K562 (cell line): Measurements from ENCODE around the gene CNKSR1. TPM values are rescaled to one million over a fixed set of nuclear protein-coding genes. Genes with fewer than 3 reads are reported as not detected.

Experiments used
- IRF1 ChIP-seq: sonication (generic); formaldehyde crosslinking; IDR thresholded peaks from 2 replicates; pipeline ENCODE4 v1.8.0; 2022; ENCODE audit warnings: missing genetic modification reagents, mild to moderate bottlenecking, borderline replicate concordance
- NBN ChIP-seq: fragments of 450-650 bp; IDR thresholded peaks from 2 replicates; pipeline ENCODE4 v1.6.1; 2016; ENCODE audit warnings: low read depth, mild to moderate bottlenecking
- NCOA1 ChIP-seq: fragments of 450-650 bp; IDR thresholded peaks from 2 replicates; pipeline ENCODE4 v1.6.1; 2016; ENCODE audit warnings: low read depth
- NR2C1 ChIP-seq, 2 experiments: fragments of 450-650 bp; IDR thresholded peaks; 2 replicates each; pipeline ENCODE4 v1.6.1; 2017; ENCODE audit warnings: mild to moderate bottlenecking in 2 of 2, antibody characterized with exemption in 1 of 2, inconsistent platforms in 1 of 2, missing compliant biosample characterization in 1 of 2, missing genetic modification characterization in 1 of 2
- SAFB ChIP-seq: fragments of 200-400 bp; formaldehyde crosslinking; IDR thresholded peaks from 2 replicates; pipeline ENCODE4 v1.6.1; 2017; ENCODE audit warnings: low read depth, low read length, borderline replicate concordance
- SETDB1 ChIP-seq: IDR thresholded peaks from one replicate; pipeline ENCODE4 v1.6.1; 2012; ENCODE audit warnings: low read length, control low read depth, inconsistent platforms
- SIX5 ChIP-seq, 2 experiments: IDR thresholded peaks; 2 replicates each; pipeline ENCODE4 v1.6.1; 2011; ENCODE audit warnings: low read length in 2 of 2, borderline replicate concordance in 1 of 2, low read depth in 1 of 2, mild to moderate bottlenecking in 1 of 2, moderate library complexity in 1 of 2; ENCODE audit not compliant: insufficient read depth in 1 of 2
- SMARCB1 ChIP-seq: IDR thresholded peaks from 2 replicates; pipeline ENCODE4 v1.6.1; 2011; ENCODE audit warnings: improper control_type of control experiment, low read depth; ENCODE audit not compliant: insufficient read length
- STAT5B ChIP-seq: fragments of 250-450 bp; sonication (Bioruptor Pico); IDR thresholded peaks from 2 replicates; pipeline ENCODE4 v1.8.0; 2021; ENCODE audit warnings: mild to moderate bottlenecking, inconsistent platforms
- TAF15 ChIP-seq: fragments of 200-400 bp; formaldehyde crosslinking; IDR thresholded peaks from 2 replicates; pipeline ENCODE4 v1.6.1; 2017; ENCODE audit warnings: mild to moderate bottlenecking, low read depth, low read length, moderate library complexity
- XRCC3 ChIP-seq: fragments of 450-650 bp; IDR thresholded peaks from 2 replicates; pipeline ENCODE4 v1.6.1; 2017; ENCODE audit warnings: mild to moderate bottlenecking, moderate library complexity
- ZBTB43 ChIP-seq: sonication (generic); formaldehyde crosslinking; IDR thresholded peaks from 2 replicates; pipeline ENCODE4 v1.8.0; 2023; ENCODE audit warnings: mild to moderate bottlenecking, missing genetic modification reagents
- ZNF184 ChIP-seq: sonication (generic); formaldehyde crosslinking; IDR thresholded peaks from 2 replicates; pipeline ENCODE4 v1.5.0; 2020; ENCODE audit warnings: missing genetic modification reagents
- ZNF586 ChIP-seq: fragments of 450-650 bp; formaldehyde crosslinking; conservative IDR thresholded peaks from 2 replicates; pipeline ENCODE4 v1.4.0; 2020; ENCODE audit warnings: mild to moderate bottlenecking, moderate library complexity
- polyA plus RNA-seq, 8 experiments: library from polyadenylated mRNA; depleted of rRNA in 4 of 8; stranded (reverse) in 5 of 8; unstranded in 3 of 8; fragments of >200 nt; fragmentation: Nextera tagmentation in 2 of 8; fragmentation: Illumina TruSeq in 1 of 8; extraction: Ambion mirVana in 2 of 8; extraction: Trizol in 1 of 8; gene quantifications; 2 replicates each; pipeline versions ENCODE4 v1.2.1 to v1.2.3, GENCODE V29; 2011 to 2014; ENCODE audit warnings: inconsistent platforms in 1 of 8, missing spikeins in 1 of 8
- total RNA-seq, 7 experiments: library from RNA; depleted of rRNA in 6 of 7; stranded (reverse); fragments of >200 nt in 6 of 7; fragmentation: Illumina TruSeq in 2 of 7; extraction: Trizol in 2 of 7; gene quantifications; 2 replicates each; pipeline versions ENCODE4 v1.2.1 to v1.2.3, GENCODE V29; 2011 to 2021; ENCODE audit warnings: low replicate concordance in 1 of 7
- TF ChIP-seq, protein P1 (sequence below): sonication (generic); formaldehyde crosslinking; IDR thresholded peaks from 2 replicates; pipeline ENCODE4 v1.5.0; 2020; ENCODE audit warnings: missing genetic modification reagents
- TF ChIP-seq, protein P2 (sequence below): fragments of 450-650 bp; IDR thresholded peaks from 2 replicates; pipeline ENCODE4 v1.6.1; 2017; ENCODE audit warnings: antibody characterized with exemption, mild to moderate bottlenecking
- TF ChIP-seq, protein P3 (sequence below): fragments of 450-650 bp; formaldehyde crosslinking; IDR thresholded peaks from 2 replicates; pipeline ENCODE4 v1.4.0; 2020; ENCODE audit warnings: mild to moderate bottlenecking, moderate library complexity
- TF ChIP-seq, protein P4 (sequence below): fragments of 250-450 bp; sonication (Bioruptor Pico); IDR thresholded peaks from 2 replicates; pipeline ENCODE4 v1.8.0; 2022; ENCODE audit warnings: moderate library complexity, mild to moderate bottlenecking, inconsistent platforms

The CNKSR1 gene
- total and polyA plus RNA-seq, 9 of the 15 experiments (the other 6 are each of a cell fraction or from before 2014, with no cell fraction given): 0.03 to 2.8 (median 1.1) TPM

DNA sequence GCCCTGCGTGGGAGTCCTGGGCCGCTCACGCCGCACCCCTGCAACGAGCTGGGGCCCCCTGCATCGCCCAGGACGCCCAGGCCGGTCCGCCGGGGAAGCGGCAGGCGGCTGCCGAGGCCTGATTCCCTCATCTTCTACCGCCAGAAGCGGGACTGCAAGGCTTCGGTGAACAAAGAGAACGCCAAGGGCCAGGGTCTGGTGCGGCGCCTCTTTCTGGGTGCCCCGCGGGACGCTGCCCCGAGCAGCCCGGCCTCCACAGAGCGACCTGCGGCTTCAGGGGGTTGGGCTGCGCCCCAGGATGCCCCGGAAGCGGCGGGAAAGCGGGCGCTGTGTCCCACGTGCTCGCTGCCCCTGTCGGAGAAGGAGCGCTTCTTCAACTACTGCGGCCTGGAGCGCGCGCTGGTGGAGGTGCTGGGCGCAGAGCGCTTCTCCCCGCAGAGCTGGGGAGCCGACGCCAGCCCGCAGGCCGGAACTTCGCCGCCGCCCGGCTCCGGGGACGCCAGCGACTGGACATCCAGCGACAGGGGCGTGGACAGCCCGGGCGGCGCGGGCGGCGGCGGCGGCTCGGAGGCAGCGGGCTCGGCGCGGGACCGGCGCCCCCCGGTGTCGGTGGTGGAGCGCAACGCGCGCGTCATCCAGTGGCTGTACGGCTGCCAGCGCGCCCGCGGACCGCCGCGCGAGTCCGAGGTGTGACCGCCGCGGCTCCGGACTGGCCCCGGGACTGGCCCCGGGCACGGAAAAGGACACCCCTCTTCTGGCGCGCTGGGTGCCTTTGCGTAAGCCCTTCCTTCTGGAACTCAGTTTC lies 15.7 kb upstream of the CNKSR1 start (continued):
- no peak for TF ChIP-seq ZBTB43 (CRISPR knock-in tag)
- TF ChIP-seq, protein P1, sequence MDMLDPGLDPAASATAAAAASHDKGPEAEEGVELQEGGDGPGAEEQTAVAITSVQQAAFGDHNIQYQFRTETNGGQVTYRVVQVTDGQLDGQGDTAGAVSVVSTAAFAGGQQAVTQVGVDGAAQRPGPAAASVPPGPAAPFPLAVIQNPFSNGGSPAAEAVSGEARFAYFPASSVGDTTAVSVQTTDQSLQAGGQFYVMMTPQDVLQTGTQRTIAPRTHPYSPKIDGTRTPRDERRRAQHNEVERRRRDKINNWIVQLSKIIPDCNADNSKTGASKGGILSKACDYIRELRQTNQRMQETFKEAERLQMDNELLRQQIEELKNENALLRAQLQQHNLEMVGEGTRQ (CRISPR knock-in tag): peak; percentile 57
- no peak for TF ChIP-seq ZNF586 (CRISPR knock-in tag)
- TF ChIP-seq STAT5B: no peak
- TF ChIP-seq TAF15: no peak
- TF ChIP-seq IRF1: peak; percentile 64; the same call in 1 of the 2 replicates
- no peak for TF ChIP-seq SMARCB1
- TF ChIP-seq NCOA1: no peak
- no peak for TF ChIP-seq NR2C1 (IDR thresholded peaks at IDR 0.05)
- TF ChIP-seq NR2C1 (tag; IDR thresholded peaks at IDR 0.05): 0 out of 2 replicates have a peak, but pooled peaks have one; percentile 23
- TF ChIP-seq, protein P2, sequence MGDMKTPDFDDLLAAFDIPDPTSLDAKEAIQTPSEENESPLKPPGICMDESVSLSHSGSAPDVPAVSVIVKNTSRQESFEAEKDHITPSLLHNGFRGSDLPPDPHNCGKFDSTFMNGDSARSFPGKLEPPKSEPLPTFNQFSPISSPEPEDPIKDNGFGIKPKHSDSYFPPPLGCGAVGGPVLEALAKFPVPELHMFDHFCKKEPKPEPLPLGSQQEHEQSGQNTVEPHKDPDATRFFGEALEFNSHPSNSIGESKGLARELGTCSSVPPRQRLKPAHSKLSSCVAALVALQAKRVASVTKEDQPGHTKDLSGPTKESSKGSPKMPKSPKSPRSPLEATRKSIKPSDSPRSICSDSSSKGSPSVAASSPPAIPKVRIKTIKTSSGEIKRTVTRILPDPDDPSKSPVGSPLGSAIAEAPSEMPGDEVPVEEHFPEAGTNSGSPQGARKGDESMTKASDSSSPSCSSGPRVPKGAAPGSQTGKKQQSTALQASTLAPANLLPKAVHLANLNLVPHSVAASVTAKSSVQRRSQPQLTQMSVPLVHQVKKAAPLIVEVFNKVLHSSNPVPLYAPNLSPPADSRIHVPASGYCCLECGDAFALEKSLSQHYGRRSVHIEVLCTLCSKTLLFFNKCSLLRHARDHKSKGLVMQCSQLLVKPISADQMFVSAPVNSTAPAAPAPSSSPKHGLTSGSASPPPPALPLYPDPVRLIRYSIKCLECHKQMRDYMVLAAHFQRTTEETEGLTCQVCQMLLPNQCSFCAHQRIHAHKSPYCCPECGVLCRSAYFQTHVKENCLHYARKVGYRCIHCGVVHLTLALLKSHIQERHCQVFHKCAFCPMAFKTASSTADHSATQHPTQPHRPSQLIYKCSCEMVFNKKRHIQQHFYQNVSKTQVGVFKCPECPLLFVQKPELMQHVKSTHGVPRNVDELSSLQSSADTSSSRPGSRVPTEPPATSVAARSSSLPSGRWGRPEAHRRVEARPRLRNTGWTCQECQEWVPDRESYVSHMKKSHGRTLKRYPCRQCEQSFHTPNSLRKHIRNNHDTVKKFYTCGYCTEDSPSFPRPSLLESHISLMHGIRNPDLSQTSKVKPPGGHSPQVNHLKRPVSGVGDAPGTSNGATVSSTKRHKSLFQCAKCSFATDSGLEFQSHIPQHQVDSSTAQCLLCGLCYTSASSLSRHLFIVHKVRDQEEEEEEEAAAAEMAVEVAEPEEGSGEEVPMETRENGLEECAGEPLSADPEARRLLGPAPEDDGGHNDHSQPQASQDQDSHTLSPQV: peak; percentile 97
- TF ChIP-seq, protein P3, sequence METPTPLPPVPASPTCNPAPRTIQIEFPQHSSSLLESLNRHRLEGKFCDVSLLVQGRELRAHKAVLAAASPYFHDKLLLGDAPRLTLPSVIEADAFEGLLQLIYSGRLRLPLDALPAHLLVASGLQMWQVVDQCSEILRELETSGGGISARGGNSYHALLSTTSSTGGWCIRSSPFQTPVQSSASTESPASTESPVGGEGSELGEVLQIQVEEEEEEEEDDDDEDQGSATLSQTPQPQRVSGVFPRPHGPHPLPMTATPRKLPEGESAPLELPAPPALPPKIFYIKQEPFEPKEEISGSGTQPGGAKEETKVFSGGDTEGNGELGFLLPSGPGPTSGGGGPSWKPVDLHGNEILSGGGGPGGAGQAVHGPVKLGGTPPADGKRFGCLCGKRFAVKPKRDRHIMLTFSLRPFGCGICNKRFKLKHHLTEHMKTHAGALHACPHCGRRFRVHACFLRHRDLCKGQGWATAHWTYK (CRISPR knock-in tag): peak; percentile 58; the same call in 1 of the 2 replicates
- no peak for TF ChIP-seq SETDB1
- TF ChIP-seq SIX5 (IDR thresholded peaks at IDR 0.05; ENCODE audit: borderline replicate concordance in 1 of 2, insufficient read depth in 1 of 2, low read depth in 1 of 2, low read length in 2 of 2): no peak
- TF ChIP-seq NBN: 0 out of 2 replicates have a peak, but pooled peaks have one; percentile 39
- TF ChIP-seq XRCC3: no peak
- TF ChIP-seq SAFB: peak; percentile 55; the same call in 1 of the 2 replicates
- TF ChIP-seq ZNF184 (CRISPR knock-in tag): no peak
- TF ChIP-seq, protein P4, sequence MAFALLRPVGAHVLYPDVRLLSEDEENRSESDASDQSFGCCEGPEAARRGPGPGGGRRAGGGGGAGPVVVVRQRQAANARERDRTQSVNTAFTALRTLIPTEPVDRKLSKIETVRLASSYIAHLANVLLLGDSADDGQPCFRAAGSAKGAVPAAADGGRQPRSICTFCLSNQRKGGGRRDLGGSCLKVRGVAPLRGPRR (CRISPR knock-in tag): 0 out of 2 replicates have a peak, but pooled peaks have one; percentile 34
